Ramos (cell line): ENCODE results near the gene PDE6B.
"Not testable (repeated sequence)": the region's sequence is repeated elsewhere in the genome, so short reads cannot be mapped to it uniquely, and the experiment has no call there.

Experiments used
- in situ Hi-C: fragments of 300-500 bp; cut with MboI; formaldehyde crosslinking; loops from one replicate; pipeline ENCODE4 v1.14.3; 2022; ENCODE audit warnings: low sequenced_read_pairs; ENCODE audit not compliant: unreplicated experiment

PDE6B gene

GRCh38 chr4:666822-667544, 41.6 kb downstream of the PDE6B start:
- in situ Hi-C loops: no loop called here

- in situ Hi-C loops: no loop called here
Observed at GRCh38 chr4:667545-667925, 42.2 kb downstream of the PDE6B start.

DNA sequence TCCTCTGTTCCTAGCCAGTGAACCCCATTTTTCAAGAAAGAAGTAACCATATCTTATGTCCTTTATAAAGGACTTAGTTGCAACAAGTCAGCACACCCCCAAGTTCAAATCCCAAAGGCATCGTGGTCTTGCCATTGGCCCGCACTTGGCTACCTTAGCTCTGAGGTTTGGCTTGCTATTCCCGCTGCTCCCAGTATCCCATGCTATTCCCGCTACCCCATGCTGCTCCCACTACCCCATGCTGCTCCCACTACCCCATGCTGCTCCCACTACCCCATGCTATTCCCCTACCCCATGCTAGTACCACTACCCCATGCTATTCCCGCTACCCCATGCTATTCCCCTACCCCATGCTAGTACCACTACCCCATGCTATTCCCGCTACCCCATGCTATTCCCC, 42.8 kb downstream of the PDE6B start:
- in situ Hi-C loops: not testable (repeated sequence)

DNA sequence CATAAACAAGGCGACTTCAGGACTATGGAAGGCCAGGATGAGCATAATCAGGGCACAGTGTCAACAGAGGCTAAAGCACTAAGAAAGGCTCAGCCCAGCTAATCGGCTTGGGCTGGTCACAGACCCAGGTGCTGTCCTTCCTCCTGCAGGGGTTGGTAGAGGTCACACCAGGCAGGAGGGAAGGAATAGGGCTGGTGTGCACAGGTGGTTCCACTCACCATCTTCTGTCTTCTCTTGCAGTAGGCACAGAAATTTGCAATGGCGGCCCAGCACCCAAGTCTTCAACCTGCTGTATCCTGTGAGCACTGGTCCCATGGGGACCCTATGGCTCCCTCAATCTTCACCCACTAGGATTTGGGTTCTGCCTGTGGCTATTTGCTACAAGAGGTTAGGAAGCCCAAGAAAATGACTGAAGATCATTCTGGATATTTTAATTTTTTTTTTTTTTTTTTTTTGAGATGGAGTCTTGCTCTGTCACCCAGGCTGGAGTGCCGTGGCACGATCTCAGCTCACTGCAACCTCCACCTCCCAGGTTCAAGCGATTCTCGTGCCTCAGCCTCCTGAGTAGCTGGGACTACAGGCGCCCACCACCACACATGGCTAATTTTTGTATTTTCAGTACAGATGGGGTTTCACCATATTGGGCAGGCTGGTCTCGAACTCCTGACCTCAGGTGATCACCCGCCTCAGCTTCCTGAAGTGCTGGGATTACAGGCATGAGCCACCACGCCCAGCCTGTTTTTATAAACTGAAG, 44.6 kb downstream of the PDE6B start:
- in situ Hi-C loops: not testable (repeated sequence)

- in situ Hi-C loops: no loop called here
Observed at GRCh38 chr4:671769-672168, 46.4 kb downstream of the PDE6B start.

GRCh38 chr4:673349-674091, 48.1 kb downstream of the PDE6B start:
- in situ Hi-C loops: no loop called here

- in situ Hi-C loops: no loop called here
Observed at GRCh38 chr4:674172-675035, 49.0 kb downstream of the PDE6B start, which contains the start of the genes ATP5ME and MYL5. Gene ATP5ME, minus strand, starts transcription at chr4:674276. Its CDS starts 29 bp downstream, at chr4:674247. Gene MYL5, plus strand, starts transcription at chr4:674542. Its CDS starts 3,485 bp downstream, at chr4:678027.

- in situ Hi-C loops: no loop called here
Observed at GRCh38 chr4:675036-675882, 49.9 kb downstream of the PDE6B start.

DNA sequence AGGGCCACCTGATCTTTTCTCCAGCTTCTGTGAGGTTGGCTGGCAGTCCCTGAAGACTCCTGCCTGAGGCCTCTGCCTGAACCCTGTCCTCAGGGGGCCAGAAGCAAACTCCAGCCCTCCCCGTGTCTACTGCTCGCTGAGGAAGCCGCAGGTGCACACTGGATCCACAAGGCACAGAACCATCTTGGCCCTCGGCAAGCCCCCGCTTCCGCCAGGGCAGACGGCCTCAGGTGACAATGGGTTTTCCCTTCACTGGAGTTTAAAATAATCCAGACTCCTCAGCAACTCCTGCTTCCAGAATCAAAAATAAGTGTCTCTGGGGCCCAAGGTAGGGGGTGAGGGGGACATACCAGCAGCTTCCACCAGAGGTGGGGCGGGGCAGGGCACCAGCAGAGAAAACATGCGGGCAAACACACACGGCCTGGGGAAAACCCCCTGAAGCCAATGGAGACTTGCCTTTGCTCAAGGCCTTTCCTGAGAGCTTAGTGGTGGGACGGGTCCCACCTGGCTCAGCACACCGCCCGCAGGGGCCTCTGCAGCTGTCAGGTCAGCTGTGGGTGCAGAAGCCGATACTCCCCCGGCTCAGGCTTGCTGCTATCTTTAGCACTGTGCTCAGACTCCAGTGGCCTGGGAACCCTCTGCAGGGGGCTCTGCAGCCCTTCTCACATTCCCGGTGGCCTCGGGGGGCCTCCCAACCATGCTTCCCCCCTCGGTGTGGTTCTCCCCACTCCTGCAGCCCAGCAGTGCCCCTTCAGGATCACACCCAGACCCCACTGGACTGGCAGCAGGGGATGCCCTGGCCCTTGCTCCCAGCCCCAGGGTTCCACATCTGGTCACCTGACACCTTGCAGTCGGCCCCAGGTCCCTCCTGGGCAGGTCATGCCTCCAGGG, 50.9 kb downstream of the PDE6B start:
- in situ Hi-C loops: no loop called here

GRCh38 chr4:676871-677235, 51.5 kb downstream of the PDE6B start:
- in situ Hi-C loops: no loop called here

GRCh38 chr4:677431-678293, 52.3 kb downstream of the PDE6B start:
- in situ Hi-C loops: no loop called here

- in situ Hi-C loops: no loop called here
Observed at GRCh38 chr4:678331-679103, 53.1 kb downstream of the PDE6B start.

GRCh38 chr4:679104-679481, 53.7 kb downstream of the PDE6B start:
- in situ Hi-C loops: no loop called here

- in situ Hi-C loops: no loop called here
Observed at GRCh38 chr4:679629-680028, 54.3 kb downstream of the PDE6B start.

GRCh38 chr4:680091-680490, 54.7 kb downstream of the PDE6B start:
- in situ Hi-C loops: no loop called here

- in situ Hi-C loops: no loop called here
Observed at GRCh38 chr4:680551-680927, 55.2 kb downstream of the PDE6B start.
